GM19099 (cell line): ENCODE data around the gene DSCAM.

Experiments used
- POLR2A ChIP-seq: IDR thresholded peaks from 3 replicates; pipeline ENCODE4 v1.6.1; 2011; ENCODE audit warnings: low read depth; ENCODE audit not compliant: insufficient read length; ENCODE audit errors: extremely low read depth

Gene DSCAM

GRCh38 chr21:39984286-39984991, 862.5 kb downstream of the DSCAM start:
- TF ChIP-seq POLR2A = no peak

- no peak for TF ChIP-seq POLR2A
Measured at GRCh38 chr21:39980241-39980820, 866.6 kb downstream of the DSCAM start.

- no peak for TF ChIP-seq POLR2A
Measured at GRCh38 chr21:39979321-39979720, 867.6 kb downstream of the DSCAM start.

- no peak for TF ChIP-seq POLR2A
Measured at GRCh38 chr21:39976800-39977199, 870.2 kb downstream of the DSCAM start.

- TF ChIP-seq POLR2A = no peak
Measured at GRCh38 chr21:39972976-39973770, 873.8 kb downstream of the DSCAM start.

DNA sequence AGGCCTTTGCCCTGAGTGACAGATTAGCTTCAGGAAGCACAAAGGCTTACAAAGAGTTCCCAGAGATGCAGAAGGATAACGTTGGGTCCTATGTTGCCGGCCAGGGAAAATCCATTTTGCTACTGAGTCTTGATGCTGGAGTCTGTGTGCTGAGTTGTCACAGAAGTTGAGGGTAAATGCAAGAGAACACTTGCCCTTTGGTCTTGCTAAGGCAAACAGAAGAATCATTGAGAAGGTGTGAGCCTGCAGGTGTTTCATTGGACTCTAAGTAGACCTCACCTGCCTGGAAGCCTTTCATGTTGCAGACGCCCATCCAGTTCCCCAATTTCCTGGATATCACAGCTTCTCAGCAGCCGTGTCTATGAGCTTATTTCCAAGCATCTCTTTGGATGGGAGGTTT, 874.5 kb downstream of the DSCAM start:
- TF ChIP-seq POLR2A = no peak

DNA sequence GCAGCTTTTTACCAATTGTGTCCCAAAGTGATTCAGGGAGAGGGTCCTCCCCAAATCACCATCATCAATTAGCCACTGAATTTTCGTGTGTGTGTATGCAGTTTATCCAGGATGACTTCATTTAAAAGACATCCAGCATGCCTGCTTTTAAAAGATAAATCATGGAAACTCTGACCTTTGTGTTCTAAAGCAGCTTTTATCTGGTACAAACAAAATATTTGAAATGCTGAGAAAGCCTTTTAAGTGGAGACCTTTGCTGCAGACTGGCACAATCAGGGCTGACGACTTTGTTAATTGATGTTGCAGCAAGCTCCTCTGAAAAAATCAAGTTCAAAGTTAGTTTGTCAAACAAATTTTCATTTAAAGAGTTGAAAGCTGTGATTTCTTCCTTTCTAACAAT, 875.0 kb downstream of the DSCAM start:
- TF ChIP-seq POLR2A = no peak

DNA sequence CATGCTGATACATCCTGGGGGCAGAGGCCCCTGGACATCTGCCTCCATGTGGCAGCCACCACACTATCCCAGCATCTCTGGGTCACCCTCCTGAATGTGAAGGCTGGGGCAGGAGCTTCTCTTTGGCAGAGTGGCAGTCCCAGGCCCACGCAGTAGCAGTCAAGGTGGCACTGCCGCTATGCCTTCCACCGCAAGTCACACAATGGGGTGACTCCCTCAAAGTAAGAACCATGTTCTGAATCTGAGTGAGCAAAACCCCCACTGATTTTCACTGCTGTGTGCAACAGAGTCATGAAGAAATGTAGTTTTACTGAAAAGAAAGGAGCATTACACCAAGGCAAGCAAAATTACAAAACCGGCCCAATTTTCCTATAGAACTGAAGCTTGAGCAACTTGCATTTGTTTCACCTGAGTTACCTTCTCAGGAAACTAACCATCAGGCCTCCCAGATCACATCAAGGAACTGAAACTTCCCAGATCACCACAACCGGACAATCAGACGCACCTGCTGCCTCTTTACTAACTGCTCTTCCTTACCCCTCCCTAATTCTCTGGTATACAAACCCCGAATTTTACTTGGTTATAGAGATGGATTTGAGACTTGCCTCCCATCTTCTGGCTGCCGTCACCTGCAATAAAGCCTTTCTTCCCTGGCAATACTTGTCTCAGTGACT, 877.1 kb downstream of the DSCAM start:
- TF ChIP-seq POLR2A = no peak

DNA sequence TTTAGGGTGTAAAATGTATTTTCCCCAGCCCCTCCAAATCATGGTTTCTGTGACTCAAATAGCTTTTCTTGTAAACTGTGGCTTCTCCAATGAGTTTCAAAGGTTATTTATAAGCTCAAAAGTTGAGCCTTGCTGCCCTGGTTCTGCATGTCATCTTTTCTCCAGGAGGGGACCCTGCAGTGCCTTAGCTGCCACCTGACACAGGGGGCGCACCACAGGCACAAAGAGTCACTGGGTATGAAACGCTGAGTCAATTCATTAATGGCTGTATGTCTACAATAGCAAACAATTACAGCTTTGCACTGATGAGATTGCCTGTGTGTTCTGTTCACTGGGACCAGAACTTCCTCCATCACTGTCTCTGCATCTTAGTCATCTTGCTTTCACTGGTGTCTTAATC, 878.9 kb downstream of the DSCAM start:
- no peak for TF ChIP-seq POLR2A

- no peak for TF ChIP-seq POLR2A
Measured at GRCh38 chr21:39966786-39967185, 880.2 kb downstream of the DSCAM start.

DNA sequence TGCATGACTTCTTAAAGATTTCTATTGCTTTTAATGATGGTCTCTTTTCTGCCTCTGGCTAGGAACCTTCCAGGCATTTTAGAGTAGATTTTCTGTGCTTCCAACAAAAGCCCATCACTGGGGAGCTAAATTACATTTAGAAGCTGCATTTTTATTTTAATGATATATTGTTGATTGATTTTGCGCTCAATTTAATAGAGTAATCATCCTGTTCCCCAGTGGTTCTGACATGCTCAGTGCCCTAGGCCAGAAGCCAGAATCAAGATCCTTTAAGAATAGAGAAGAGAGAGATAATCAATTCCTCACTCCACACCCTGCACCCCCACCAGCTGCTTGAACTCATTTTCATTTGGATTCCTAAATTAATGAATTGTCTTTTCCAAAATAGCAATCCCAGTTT, 881.9 kb downstream of the DSCAM start:
- no peak for TF ChIP-seq POLR2A

- no peak for TF ChIP-seq POLR2A
Measured at GRCh38 chr21:39961251-39961650, 885.7 kb downstream of the DSCAM start.
